Stimulated activated CD8-positive, alpha-beta memory T cell treated with anti-CD3 and anti-CD28 coated beads, Interleukin-12 subunit alpha, Interleukin-12 subunit beta, amount 100 ng/mL, for 1 hour (primary cell): Measurements from ENCODE around the gene LAIR2.

Source experiments
- DNase-seq: peaks from one replicate; pipeline ENCODE4 v3.0.0-alpha.2; 2020; ENCODE audit warnings: low read depth

Gene LAIR2

GRCh38 chr19:54502518-54503048, at the start of gene LAIR2:
TSS of gene LAIR2 (plus strand) at chr19:54502831. CDS start at chr19:54502919, 88 bp downstream.
- DNase-seq: no peak

- no peak for DNase-seq
Measured at GRCh38 chr19:54453921-54454780, 48.5 kb upstream of the LAIR2 start.

GRCh38 chr19:54454781-54455675, 47.6 kb upstream of the LAIR2 start:
- no peak for DNase-seq

- no peak for DNase-seq
Measured at GRCh38 chr19:54455786-54456422, 46.7 kb upstream of the LAIR2 start.

- DNase-seq: no peak
Measured at GRCh38 chr19:54456423-54457373, 45.9 kb upstream of the LAIR2 start.

GRCh38 chr19:54457773-54458647, 44.6 kb upstream of the LAIR2 start:
- DNase-seq: no peak

- no peak for DNase-seq
Measured at GRCh38 chr19:54458648-54459281, 43.9 kb upstream of the LAIR2 start.

- DNase-seq: no peak
Measured at GRCh38 chr19:54459282-54460229, 43.1 kb upstream of the LAIR2 start.

GRCh38 chr19:54460230-54461005, 42.2 kb upstream of the LAIR2 start:
- DNase-seq: no peak

GRCh38 chr19:54461210-54461609, 41.4 kb upstream of the LAIR2 start:
- DNase-seq: no peak

GRCh38 chr19:54461613-54462012, 41.0 kb upstream of the LAIR2 start:
- no peak for DNase-seq

GRCh38 chr19:54462047-54462654, 40.5 kb upstream of the LAIR2 start:
- DNase-seq: no peak

GRCh38 chr19:54462655-54463530, 39.7 kb upstream of the LAIR2 start:
- DNase-seq: peak; percentile 40

- peak; percentile 81 for DNase-seq
Measured at GRCh38 chr19:54463531-54464043, 39.0 kb upstream of the LAIR2 start, which contains the start of gene LENG9. TSS of gene LENG9 (minus strand) at chr19:54463778. CDS start at chr19:54463526, 252 bp downstream.

GRCh38 chr19:54464044-54464629, 38.5 kb upstream of the LAIR2 start:
- peak; percentile 66 for DNase-seq
